GM12801 (cell line): ENCODE results near the gene PSMG3.

ENCODE experiments used
- CTCF ChIP-seq: IDR thresholded peaks from one replicate; pipeline ENCODE4 v1.5.1; 2011; ENCODE audit warnings: control low read depth; ENCODE audit not compliant: insufficient read length; ENCODE audit errors: extremely low read depth

Gene PSMG3

DNA sequence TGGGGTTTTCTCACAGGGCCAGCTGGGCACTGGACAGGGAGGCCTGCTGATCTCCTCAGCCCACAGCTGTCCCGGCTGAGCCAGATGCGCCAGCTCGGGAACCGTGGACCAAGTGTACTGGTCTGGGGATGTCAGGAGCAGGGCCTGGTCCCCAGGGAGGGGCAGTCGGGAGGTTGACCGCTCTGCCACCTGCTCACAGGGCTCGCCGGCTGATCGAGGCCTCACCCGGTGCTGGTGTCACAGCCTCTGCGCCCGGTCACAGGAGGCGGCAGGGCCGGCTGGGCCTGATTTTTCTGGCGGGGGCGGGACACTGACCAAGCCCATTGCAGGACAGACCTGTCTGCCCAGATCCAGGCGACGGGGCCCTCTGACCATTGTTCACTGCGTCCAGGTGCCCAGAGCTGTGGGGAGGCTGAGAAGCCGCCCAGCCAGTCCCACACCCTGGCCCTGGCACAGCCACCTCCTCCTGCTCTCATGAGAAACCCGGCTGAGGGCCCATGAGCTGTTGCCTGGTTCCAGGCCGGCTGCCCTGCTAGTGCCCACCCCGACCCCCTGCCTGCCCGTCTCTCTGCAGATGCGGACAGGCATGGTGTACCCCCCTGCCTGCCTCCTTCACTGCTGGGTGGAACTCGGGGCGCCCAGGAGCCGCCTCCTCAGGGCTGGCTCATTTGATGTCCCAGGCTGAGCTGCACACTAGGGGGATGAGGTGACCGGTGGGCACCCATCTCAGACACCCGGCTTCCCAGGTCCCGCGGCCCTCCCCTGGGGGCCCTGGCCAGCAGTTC lies 10.8 kb downstream of the PSMG3 start:
- no peak for TF ChIP-seq CTCF

DNA sequence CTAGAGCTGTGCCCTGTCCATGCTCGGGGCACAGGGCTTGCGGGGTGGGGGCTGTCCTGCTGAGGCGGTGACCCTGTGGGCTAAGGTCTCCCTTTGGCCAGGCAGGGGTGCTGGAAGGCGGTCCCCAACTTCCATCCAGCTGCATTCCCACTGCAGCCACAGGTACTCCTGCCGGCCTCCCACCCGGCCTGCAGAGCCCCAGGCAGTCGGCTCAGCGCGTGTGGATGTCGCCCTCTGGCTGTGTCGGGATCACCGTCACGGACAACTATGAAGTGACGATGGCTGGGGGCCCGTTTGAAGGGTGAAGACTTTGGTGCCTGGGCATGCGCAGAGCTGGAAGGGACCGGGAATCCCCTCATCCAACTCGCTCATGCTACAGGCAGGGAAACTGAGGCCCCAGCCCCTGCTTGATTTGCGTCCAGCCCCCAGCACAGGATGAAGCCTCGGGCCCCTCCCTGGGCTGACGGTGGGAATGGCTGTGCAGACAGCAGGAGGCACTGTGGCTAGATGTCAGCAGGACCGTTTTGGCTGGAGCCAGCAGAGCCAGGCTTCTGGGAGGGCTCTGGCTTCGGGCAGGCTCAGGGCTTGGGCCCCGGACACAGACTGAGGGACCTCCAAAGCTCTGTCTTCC lies 11.5 kb downstream of the PSMG3 start:
- TF ChIP-seq CTCF, result no peak

GRCh38 chr7:1557771-1558170 lies 12.1 kb downstream of the PSMG3 start:
- TF ChIP-seq CTCF, result no peak

- TF ChIP-seq CTCF, result no peak
These were observed 12.8 kb downstream of the PSMG3 start for GRCh38 chr7:1557006-1557405.

GRCh38 chr7:1555813-1556543 lies 13.9 kb downstream of the PSMG3 start, which contains the start of gene TMEM184A:
TMEM184A (minus strand) TSS chr7:1556205; CDS start chr7:1555484, 721 bp downstream.
- no peak for TF ChIP-seq CTCF

DNA sequence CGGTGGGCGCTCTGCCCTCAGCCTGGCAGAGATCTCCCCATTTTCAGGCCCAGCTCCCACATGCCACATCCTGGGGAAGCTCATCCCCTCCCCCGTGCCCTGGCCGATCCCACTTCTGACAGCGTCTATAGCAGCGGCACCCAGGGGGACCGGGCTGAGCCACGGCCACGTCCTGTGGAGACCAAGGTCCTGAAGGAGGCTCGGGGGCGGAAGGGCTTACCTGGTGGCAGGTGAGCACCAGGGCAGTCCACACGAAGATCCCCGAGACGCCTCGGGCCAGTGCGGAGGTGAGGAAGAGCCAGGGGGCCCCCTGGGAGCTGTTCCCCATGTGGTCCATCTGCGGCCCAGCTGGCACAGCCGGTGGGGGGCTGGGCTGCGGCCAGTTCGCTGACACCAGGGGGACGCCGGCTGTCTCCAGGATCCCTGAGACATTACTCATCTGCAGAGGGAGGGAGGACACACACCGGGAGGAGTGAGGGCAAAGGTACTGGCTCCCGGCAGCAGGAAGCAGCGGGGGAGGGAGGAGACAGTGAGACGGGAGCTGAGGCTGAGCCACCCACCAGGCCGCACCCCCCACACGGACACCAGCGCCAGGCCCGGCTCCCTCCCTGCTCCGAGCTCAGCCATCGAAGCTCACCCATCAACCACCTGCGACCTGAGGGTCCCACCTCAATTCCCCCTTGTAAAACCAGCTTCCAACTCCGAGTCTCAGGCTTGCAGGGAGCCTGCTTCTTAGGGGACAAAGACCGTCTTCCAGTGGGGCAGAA lies 14.6 kb downstream of the PSMG3 start:
- TF ChIP-seq CTCF, result no peak
